OCI-LY1 (cell line): ENCODE data around the gene PTPRG.

Experiments
- EZH2 ChIP-seq: fragments of 200-600 bp; sonication (generic), shearing (Covaris generic); IDR thresholded peaks from 2 replicates; pipeline ENCODE4 v1.8.0; 2017; ENCODE audit warnings: borderline replicate concordance, mixed run types, mild to moderate bottlenecking, antibody characterized with exemption, low read length, moderate library complexity, mixed read lengths
- TF ChIP-seq, protein P1 (sequence below): fragments of 200-600 bp; sonication (generic), shearing (Covaris generic); IDR thresholded peaks from 2 replicates; pipeline ENCODE4 v1.5.1; 2017; ENCODE audit warnings: mild to moderate bottlenecking, antibody characterized with exemption, low read length, moderate library complexity, mixed read lengths

DNA sequence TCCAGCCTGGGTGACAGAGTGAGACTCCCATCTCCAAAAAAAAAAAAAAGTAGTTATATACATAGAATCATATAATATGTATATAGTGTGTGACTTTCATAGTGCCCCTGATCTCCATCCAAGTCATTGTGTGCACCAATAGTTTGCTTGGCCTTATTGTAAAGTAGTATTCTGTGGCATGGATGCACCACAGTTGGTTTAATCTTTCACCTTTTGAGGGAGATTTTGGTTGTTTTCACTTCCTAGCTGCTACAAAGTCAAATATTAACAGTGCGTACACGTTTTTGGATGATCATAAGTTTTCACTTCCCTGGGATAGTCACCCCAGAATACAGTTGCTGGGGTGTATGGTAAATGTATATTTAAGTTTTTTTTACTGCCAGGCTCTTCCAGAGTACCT, 162.8 kb downstream of the PTPRG start:
- TF ChIP-seq, protein P1, sequence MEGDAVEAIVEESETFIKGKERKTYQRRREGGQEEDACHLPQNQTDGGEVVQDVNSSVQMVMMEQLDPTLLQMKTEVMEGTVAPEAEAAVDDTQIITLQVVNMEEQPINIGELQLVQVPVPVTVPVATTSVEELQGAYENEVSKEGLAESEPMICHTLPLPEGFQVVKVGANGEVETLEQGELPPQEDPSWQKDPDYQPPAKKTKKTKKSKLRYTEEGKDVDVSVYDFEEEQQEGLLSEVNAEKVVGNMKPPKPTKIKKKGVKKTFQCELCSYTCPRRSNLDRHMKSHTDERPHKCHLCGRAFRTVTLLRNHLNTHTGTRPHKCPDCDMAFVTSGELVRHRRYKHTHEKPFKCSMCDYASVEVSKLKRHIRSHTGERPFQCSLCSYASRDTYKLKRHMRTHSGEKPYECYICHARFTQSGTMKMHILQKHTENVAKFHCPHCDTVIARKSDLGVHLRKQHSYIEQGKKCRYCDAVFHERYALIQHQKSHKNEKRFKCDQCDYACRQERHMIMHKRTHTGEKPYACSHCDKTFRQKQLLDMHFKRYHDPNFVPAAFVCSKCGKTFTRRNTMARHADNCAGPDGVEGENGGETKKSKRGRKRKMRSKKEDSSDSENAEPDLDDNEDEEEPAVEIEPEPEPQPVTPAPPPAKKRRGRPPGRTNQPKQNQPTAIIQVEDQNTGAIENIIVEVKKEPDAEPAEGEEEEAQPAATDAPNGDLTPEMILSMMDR: no peak
- TF ChIP-seq EZH2: no peak
